ENCODE measurements around the gene KAT7.

The KAT7 gene

DNA sequence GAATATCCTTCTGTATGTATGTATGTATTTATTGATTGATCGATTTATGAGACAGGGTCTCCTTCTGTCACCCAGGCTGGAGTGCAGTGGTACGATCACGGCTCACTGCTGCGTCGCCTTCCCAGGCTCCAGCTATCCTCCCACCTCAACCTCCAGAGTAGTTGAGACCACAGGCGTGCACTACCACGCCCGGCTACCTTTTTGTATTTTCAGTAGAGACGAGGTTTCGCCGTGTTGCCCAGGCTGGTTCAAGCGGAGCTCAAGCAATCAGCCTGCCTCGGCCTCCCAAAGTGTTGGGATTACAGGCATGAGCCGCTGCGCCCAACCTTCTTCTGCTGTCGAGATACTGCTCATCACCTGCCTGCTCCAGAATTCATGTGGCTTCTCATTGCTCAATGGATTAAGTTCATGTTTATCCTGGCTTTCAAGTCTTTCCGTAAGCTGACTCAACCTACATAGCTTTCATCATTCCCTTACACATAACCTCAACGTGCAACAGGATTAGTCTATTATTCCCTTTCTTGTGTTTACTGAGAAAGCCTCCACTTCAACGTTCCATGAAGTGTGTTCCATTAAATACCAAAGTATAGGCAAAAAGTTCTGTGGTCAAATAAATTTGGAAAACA, 45.8 kb downstream of the KAT7 start:
- peaks cover 70% of the 10 kb centered on the region for H3K36me3 Mint-ChIP-seq (ENCODE audit: low read depth)
- no peak for DNase-seq
- no peak overlapping the region for H3K27ac Mint-ChIP-seq
- H3K4me3 Mint-ChIP-seq: no peak overlapping the region
- peaks cover 2% of the 10 kb centered on the region for H3K4me1 Mint-ChIP-seq (ENCODE audit: low read depth)
- no peaks in the 10 kb centered on the region for H3K9me3 Mint-ChIP-seq
- H3K27me3 Mint-ChIP-seq: no peaks in the 10 kb centered on the region

DNA sequence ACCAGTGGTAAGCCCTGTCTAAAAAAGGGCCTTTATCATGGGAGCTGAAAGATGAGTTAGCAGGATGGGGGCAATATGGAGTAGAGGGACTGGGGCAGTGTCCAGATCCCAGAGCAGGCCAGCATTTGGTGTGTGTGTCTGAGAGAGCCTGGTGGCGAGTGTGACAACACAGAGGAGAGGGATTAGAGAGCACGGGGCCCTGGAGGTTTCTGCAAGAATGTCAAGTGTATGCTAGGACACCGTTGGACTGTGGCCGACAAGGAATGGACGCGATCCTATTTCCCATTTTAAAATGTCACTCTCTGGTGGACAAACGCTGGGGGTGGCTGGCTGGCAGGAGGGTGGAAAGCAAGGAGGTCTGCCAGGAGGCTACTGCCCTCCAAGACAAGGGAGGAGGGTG, 47.0 kb downstream of the KAT7 start:
- Mint-ChIP-seq H3K36me3 (ENCODE audit: low read depth) (peaks cover 63% of the 10 kb centered on the region), H3K9me3 (no peaks in the 10 kb centered on the region), H3K4me3 (no peak overlapping the region), H3K27ac (no peak overlapping the region), H3K27me3 (no peaks in the 10 kb centered on the region), H3K4me1 (ENCODE audit: low read depth) (peaks cover 3% of the 10 kb centered on the region)
- no peak for DNase-seq

DNA sequence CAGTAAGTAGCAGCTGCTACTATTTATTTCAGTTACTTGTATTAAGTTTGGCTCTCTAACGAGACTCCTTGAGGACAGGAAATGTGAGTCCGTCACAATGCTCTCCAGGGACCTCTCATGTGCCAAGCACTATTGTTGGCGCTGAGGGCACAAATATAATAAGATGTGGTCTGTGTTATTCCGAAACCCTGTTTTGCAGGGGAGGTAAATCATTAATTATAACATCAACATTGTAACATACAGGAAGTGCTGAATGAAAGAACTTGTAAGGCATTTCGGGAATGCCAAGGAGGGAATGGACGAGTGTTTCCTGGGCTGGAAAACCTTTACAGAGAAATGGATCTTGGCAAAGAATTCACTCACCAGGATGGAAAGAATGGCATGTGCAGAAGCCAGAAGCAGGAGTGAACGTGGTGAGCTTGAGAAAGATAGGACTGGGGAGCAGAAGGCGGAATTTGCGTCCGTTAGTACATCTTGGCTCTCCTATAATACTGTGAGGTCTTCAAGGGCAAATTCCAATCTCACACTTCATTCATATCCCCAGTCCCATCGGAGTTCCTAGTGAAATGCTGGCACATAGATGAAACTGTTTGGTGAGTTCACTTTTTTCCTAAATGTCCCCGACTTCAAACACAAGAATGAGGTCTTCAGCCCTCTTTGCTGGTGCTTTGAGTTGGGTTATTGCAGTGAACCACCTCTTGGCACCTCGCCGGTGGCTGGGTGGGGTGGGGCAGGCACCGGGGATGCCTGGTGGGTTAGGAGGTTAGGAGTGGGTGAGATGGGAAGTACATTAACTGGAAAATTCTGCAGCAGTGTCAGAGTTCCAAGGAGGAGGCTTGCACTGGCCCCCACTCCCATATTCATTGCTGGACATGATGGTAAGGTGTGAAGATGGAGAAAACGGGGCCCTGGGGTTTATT, 47.9 kb downstream of the KAT7 start:
- no peak for DNase-seq

DNA sequence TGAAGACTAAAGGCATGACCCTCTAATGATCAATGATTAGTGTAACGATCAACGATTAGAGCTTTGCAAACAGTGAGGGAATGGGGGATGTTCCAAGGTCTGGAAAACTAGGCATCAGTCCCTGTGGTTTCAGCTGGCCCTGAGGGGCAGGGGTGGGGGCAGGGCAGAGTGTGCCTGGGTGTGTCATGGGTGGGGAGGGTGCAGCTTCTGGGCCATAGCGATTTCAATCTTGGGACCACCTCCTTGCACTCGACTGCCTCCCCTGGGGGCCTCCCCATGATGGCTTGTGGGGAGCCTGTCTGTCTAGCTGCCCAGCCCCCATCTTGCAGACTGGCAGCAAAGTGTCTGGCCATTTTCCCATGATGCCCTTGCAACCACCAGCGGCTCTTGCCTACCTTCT, 51.0 kb downstream of the KAT7 start:
- no peak for DNase-seq
- H3K9me3 Mint-ChIP-seq: no peaks in the 10 kb centered on the region
- H3K4me1 Mint-ChIP-seq (ENCODE audit: low read depth): peaks cover 5% of the 10 kb centered on the region
- no peaks in the 10 kb centered on the region for H3K27me3 Mint-ChIP-seq
- H3K27ac Mint-ChIP-seq: no peak overlapping the region
- peaks cover 40% of the 10 kb centered on the region for H3K36me3 Mint-ChIP-seq (ENCODE audit: low read depth)
- no peak overlapping the region for H3K4me3 Mint-ChIP-seq

More for the DNA sequence above, 47.9 kb downstream of the KAT7 start:
- Mint-ChIP-seq H3K27ac (peak overlapping the region; percentile 15), H3K4me1 (ENCODE audit: low read depth) (peaks cover 3% of the 10 kb centered on the region), H3K27me3 (no peaks in the 10 kb centered on the region), H3K9me3 (no peaks in the 10 kb centered on the region), H3K36me3 (ENCODE audit: low read depth) (peaks cover 58% of the 10 kb centered on the region), H3K4me3 (no peak overlapping the region)

DNA sequence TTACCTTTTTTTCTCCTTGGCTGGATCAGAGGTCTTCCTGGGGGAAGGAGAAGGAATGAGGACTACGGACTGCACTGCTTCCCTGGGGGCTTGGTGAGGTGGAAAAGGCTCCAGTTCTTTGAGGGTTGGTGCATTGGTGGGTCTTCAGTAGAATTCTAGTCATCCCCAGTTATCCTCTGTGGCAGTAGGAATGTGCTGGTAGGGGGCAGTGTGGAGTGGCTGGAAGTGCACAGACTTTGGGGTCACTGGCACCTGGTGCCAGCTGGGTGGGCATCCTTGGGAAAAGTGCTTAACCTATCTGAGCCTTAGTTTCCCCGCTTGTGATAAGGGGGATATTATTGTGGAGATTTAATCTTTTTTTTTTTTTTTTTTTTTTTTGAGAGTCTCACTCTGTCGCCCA, 53.1 kb downstream of the KAT7 start:
- H3K27ac Mint-ChIP-seq: no peak overlapping the region
- H3K27me3 Mint-ChIP-seq: no peaks in the 10 kb centered on the region
- H3K4me3 Mint-ChIP-seq: no peak overlapping the region
- no peaks in the 10 kb centered on the region for H3K9me3 Mint-ChIP-seq
- peaks cover 13% of the 10 kb centered on the region for H3K4me1 Mint-ChIP-seq (ENCODE audit: low read depth)
- no peak for DNase-seq
- peaks cover 25% of the 10 kb centered on the region for H3K36me3 Mint-ChIP-seq (ENCODE audit: low read depth)

DNA sequence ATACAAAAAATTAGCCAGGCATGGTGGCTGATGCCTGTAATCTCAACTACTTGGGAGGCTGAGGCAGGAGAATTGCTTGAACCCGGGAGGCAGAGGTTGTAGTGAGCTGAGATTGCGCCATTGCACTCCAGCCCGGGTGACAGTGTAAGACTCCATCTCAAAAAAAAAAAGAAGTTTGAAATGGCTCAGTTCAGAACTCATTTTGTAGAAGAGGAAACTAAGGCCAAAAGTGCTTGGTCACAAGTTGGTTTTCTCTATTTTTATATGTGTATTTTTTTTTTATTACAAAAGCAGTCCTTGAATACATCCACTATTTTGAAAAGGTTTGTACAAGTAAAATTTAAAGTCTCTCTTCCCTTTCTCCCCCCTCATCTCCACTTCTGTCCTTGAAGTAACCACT, 53.9 kb downstream of the KAT7 start:
- Mint-ChIP-seq H3K4me1 (ENCODE audit: low read depth) (peaks cover 13% of the 10 kb centered on the region), H3K4me3 (no peak overlapping the region), H3K27ac (peak overlapping the region; percentile 6), H3K27me3 (no peaks in the 10 kb centered on the region), H3K36me3 (ENCODE audit: low read depth) (peaks cover 22% of the 10 kb centered on the region), H3K9me3 (no peaks in the 10 kb centered on the region)
- DNase-seq: no peak

DNA sequence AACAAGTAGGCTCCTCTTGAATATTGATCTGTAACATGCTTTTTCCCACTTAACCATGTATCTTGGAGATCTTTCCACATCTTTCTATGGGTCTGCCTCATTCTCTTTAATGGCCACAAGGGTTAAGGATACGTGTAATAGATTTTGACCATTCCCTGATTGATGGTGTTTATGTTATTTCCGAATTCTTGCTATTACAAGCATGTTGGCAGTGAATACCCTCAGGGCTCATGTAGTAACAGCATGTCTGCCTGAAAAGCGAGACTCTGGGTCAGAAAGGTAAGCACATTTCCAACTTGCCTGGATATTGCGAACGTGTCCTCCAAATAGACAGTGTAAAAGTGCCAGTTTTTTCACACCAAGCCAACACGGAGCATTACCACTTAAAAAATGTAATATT, 54.4 kb downstream of the KAT7 start:
- H3K36me3 Mint-ChIP-seq (ENCODE audit: low read depth): peaks cover 22% of the 10 kb centered on the region
- no peak overlapping the region for H3K4me3 Mint-ChIP-seq
- H3K4me1 Mint-ChIP-seq (ENCODE audit: low read depth): peaks cover 13% of the 10 kb centered on the region
- H3K9me3 Mint-ChIP-seq: no peaks in the 10 kb centered on the region
- no peak overlapping the region for H3K27ac Mint-ChIP-seq
- no peak for DNase-seq
- H3K27me3 Mint-ChIP-seq: no peaks in the 10 kb centered on the region

DNA sequence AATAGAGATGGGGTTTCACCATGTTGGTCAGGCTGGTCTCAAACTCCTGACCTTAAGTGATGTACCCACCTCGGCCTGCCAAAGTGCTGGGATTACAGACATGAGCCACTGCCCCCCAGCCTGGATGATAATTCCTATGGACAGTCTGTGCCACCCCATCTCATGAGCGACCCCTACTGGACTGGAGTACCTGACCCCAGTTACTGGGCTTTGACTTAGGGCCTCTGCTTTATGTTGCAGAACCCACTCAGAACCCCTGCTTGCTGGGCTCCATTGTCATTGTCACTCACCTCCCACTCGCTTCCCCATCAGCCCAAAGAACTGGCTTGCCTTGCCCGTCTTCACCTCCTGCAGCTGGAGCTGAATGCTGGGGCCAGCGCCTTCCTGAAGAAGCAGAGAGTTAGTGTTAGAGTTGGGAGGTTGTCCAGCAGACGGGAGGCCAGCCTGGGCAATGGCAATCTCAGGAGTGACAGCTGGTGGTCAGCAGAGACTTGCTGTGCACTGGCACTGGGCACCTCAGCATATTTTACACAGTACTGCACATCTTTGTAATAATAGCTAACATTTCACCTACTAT, 55.4 kb downstream of the KAT7 start:
- Mint-ChIP-seq H3K27ac (peak overlapping the region; percentile 11), H3K4me3 (no peak overlapping the region), H3K27me3 (no peaks in the 10 kb centered on the region), H3K36me3 (ENCODE audit: low read depth) (peaks cover 17% of the 10 kb centered on the region), H3K9me3 (no peaks in the 10 kb centered on the region), H3K4me1 (ENCODE audit: low read depth) (peaks cover 13% of the 10 kb centered on the region)
- no peak for DNase-seq

DNA sequence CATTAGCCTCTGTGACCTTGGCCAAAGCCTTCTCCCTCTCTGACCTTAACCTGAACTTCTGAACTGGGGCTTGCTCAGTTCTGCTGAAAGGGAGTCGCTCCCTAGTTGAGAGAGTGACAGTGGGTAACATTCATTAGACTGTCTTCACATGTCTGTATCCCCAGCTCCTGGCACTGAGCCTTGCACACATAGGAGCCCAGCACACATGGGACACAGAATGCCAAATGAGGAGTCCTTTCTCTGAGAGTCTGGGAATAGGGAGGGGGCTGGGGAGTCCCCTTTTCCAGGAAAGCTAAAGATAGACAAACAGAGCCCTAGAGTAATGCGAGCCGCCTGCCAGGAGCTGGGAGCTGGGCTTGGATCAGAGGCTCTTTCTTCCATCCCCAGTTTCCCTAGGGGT, 56.8 kb downstream of the KAT7 start:
- H3K27me3 Mint-ChIP-seq: no peaks in the 10 kb centered on the region

DNA sequence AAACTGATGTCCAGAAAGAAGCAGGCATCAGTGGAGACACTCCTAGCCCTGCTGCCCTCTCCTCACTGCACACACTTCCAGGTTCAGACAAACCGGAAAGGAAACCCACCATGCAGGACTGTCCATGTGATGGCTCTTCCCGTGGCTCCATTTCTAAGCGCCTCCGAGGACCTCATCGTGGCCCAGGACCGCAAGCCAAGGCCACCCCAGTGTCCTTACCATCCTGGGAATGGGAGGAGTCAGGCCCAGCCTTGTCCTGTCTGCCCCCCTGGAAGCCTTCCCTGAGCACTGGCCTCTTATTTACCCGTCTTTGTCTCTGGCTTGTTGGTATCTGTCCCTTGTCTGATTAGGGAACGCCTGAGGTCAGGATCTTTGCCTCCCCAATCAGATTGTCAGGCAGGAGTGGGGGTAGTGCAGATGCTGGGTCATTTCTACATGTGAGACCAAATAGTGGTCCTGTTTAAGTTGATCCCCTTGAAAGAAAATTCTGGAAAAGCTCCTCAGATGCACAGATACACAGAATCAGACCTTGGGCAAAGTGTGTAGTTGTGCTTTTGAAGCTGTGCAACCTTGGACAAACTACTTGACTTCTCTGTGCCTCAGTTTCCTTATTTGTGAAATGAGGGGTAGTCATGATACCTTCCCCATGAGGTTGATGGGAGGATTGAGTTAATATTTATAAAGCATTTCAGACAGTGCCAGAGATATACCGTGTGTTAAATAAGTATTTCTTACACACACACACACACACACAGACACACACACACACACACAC, 58.6 kb downstream of the KAT7 start:
- no peak overlapping the region for H3K27ac Mint-ChIP-seq
- H3K36me3 Mint-ChIP-seq (ENCODE audit: low read depth): peaks cover 10% of the 10 kb centered on the region
- DNase-seq: no peak
- no peaks in the 10 kb centered on the region for H3K9me3 Mint-ChIP-seq
- H3K4me3 Mint-ChIP-seq: no peak overlapping the region
- H3K4me1 Mint-ChIP-seq (ENCODE audit: low read depth): peaks cover 22% of the 10 kb centered on the region
- peaks cover 3% of the 10 kb centered on the region for H3K27me3 Mint-ChIP-seq

More for the DNA sequence above, 56.8 kb downstream of the KAT7 start:
- peaks cover 10% of the 10 kb centered on the region for H3K4me1 Mint-ChIP-seq (ENCODE audit: low read depth)
- no peaks in the 10 kb centered on the region for H3K9me3 Mint-ChIP-seq
- DNase-seq: no peak
- no peak overlapping the region for H3K4me3 Mint-ChIP-seq
- peaks cover 13% of the 10 kb centered on the region for H3K36me3 Mint-ChIP-seq (ENCODE audit: low read depth)
- H3K27ac Mint-ChIP-seq: peak overlapping the region; percentile 70

DNA sequence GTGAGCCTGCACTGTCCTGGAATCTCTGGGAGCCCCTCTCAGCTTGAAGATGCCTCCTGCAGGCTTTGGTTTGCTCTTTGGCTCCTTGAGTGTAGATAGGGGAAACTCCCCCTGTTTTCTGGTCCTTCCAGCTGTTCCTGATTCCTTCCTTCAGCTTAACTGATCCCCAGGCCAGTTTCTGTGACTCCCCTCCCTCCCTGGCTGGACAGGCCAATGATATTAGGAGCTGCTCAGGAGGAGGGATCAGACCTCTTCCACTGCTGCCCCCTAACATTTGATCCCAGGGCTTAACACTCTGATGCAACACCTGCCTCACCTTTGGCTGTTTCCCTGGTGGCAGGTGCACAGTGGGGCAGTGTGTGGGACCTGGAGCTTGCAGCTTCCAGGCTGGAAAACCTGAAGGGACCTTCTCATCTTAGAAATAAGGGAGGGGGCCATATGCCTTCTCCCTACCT, 59.6 kb downstream of the KAT7 start, which contains the start of gene TAC4:
TSS of gene TAC4 (minus strand) at position 51 of the 455 bp plus-strand sequence. CDS start 52 bp downstream, outside the sequence.
- Mint-ChIP-seq H3K36me3 (ENCODE audit: low read depth) (peaks cover 5% of the 10 kb centered on the region), H3K4me3 (no peak within 1 kb of the TSS), H3K27me3 (peaks cover 3% of the 10 kb centered on the region), H3K27ac (peak within 1 kb of the TSS; percentile 9), H3K9me3 (no peaks in the 10 kb centered on the region), H3K4me1 (ENCODE audit: low read depth) (peaks cover 25% of the 10 kb centered on the region)
- DNase-seq: no peak

DNA sequence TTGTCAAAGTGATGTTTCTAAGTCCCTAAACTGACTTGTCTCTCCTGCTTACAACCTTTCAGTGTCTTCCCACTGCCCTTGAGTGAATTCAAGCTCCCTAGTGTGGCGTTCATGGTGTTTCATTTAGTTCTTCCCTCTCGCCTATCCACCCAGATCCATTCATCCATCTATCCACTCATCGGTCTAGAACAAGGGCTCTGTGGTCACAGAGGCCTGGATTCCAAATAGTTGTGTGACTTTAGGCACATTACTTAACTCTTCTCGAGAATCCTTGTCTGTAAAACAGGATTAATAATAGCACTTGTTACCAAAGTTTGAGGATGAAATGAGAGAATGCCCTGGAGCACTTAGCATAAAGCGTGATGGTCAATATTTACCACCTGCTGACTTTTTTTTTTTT, 60.3 kb downstream of the KAT7 start:
- peaks cover 3% of the 10 kb centered on the region for H3K27me3 Mint-ChIP-seq
- peaks cover 5% of the 10 kb centered on the region for H3K36me3 Mint-ChIP-seq (ENCODE audit: low read depth)
- no peak overlapping the region for H3K27ac Mint-ChIP-seq
- H3K4me3 Mint-ChIP-seq: no peak overlapping the region
- H3K4me1 Mint-ChIP-seq (ENCODE audit: low read depth): peaks cover 25% of the 10 kb centered on the region
- H3K9me3 Mint-ChIP-seq: no peaks in the 10 kb centered on the region
- no peak for DNase-seq

DNA sequence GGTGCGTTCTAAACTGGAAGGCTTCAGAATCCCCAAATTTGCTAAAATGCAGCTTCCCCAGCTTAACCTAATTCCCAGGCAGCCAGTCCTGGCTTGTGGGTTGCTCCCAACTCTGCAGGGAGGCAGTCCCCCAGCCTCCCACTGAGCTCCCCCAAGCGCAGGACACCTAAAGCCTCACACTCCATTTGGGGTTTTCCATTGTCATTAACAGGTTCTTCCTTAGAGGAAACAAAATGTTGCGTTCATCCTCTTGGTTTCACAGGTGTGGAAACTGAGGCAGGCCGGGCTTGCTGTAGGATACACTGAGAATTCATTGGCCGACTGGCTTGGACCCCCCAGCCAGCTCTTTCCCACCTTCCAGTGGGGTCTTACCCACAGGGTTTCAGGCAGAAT, 61.7 kb downstream of the KAT7 start:
- Mint-ChIP-seq H3K27ac (no peak overlapping the region), H3K9me3 (no peaks in the 10 kb centered on the region), H3K36me3 (ENCODE audit: low read depth) (no peaks in the 10 kb centered on the region), H3K27me3 (peaks cover 3% of the 10 kb centered on the region), H3K4me3 (no peak overlapping the region), H3K4me1 (ENCODE audit: low read depth) (peaks cover 17% of the 10 kb centered on the region)
- DNase-seq: no peak

DNA sequence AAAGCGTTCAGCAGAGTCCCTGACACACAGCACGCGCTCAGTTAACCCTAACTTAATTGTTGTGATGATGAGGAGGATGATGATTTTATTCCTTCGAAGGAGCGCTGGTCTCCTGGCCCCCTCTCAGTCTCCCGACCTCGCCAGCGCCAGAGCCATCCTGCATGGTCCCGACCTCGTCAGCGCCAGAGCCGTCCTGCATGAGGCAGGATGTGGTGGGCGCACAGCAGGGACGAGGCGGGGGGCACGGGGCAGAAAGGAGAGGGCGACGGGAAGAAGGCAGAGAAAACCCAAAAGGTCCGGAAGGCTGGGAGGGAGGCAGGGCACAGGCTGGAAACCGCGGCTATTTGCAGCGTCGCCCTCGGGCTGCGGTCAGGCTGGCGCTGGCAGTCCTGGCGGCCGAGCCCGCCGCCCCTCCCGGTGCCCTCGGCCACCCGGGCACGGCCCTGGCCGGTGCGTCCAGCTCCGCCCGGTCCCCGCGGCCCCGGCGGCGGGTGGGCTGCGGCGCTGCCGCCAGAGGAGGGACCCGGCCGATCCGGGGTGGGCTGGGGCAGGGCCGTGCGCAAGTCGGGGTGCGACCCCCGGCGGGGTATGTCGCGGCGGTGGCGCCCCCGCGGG, 62.4 kb downstream of the KAT7 start:
- Mint-ChIP-seq H3K27me3 (peaks cover 3% of the 10 kb centered on the region), H3K36me3 (ENCODE audit: low read depth) (no peaks in the 10 kb centered on the region), H3K9me3 (no peaks in the 10 kb centered on the region), H3K4me3 (peak overlapping the region; percentile 75), H3K27ac (peak overlapping the region; percentile 69), H3K4me1 (ENCODE audit: low read depth) (peaks cover 15% of the 10 kb centered on the region)
- DNase-seq: peak; percentile 47

Data from activated T-cell treated with anti-CD3 and anti-CD28 coated beads, Interleukin-2, amount 50 U/mL, for 24 hours (primary cell).